ENCODE results near the gene GRM2. TPM values are rescaled to one million over a fixed set of nuclear protein-coding genes. Genes with fewer than 3 reads are reported as not detected.

The GRM2 gene
- total RNA-seq, 1 experiment from 2014 or later, result 3.7 TPM

- TF ChIP-seq E2F4 (CRISPR knock-in tag; IDR thresholded peaks at IDR 0.05; ENCODE audit: borderline replicate concordance, low read depth) (peak; percentile 83; the same call in 1 of the 2 replicates), OVOL2 (CRISPR knock-in tag; IDR thresholded peaks at IDR 0.05; ENCODE audit: borderline replicate concordance) (no peak), RORB (CRISPR knock-in tag; IDR thresholded peaks at IDR 0.05) (no peak), CBFB (CRISPR knock-in tag; IDR thresholded peaks at IDR 0.05; ENCODE audit: low read depth) (no peak), ERG (CRISPR knock-in tag; IDR thresholded peaks at IDR 0.05) (no peak)
These were observed at the start of gene GRM2 (continued) for GRCh38 chr3:51706788-51707731.

- Mint-ChIP-seq H3K9me3 (peaks cover 7% of the 10 kb centered on the region), H3K27ac (no peak overlapping the region), H3K4me3 (no peak overlapping the region), H3K36me3 (peaks cover 56% of the 10 kb centered on the region), H3K27me3 (ENCODE audit: low read depth) (no peaks in the 10 kb centered on the region), H3K4me1 (no peaks in the 10 kb centered on the region)
- POLR2A ChIA-PET, result no interaction called here
- ATAC-seq (no peak), DNase-seq (ENCODE audit: low spot score) (no peak)
- CTCF ChIA-PET, result interaction anchor here (1.2 kb wide), 1 partner anchor 12 kb away, joined by 5 read pairs; no protein-coding TSS in a partner anchor
- TF ChIP-seq NR3C1 (CRISPR knock-in tag; conservative IDR thresholded peaks at IDR 0.05; ENCODE audit: low read depth) (no peak), TP53 (CRISPR knock-in tag; IDR thresholded peaks at IDR 0.05) (no peak), AFF4 (CRISPR knock-in tag; IDR thresholded peaks at IDR 0.05; ENCODE audit: borderline replicate concordance) (no peak), E2F5 (CRISPR knock-in tag; IDR thresholded peaks at IDR 0.05) (no peak), ZBTB21 (CRISPR knock-in tag; IDR thresholded peaks at IDR 0.05; ENCODE audit: borderline replicate concordance) (no peak), USF1 (CRISPR knock-in tag; IDR thresholded peaks at IDR 0.05) (no peak), ZNF232 (CRISPR knock-in tag; IDR thresholded peaks at IDR 0.05) (no peak), CREM (CRISPR knock-in tag; IDR thresholded peaks at IDR 0.05) (no peak), RELA (CRISPR knock-in tag; IDR thresholded peaks at IDR 0.05; ENCODE audit: borderline replicate concordance) (no peak), NFATC4 (CRISPR knock-in tag; IDR thresholded peaks at IDR 0.05) (no peak), ZNF423 (CRISPR knock-in tag; IDR thresholded peaks at IDR 0.05) (no peak), CBFB (CRISPR knock-in tag; IDR thresholded peaks at IDR 0.05; ENCODE audit: low read depth) (no peak), OVOL2 (CRISPR knock-in tag; IDR thresholded peaks at IDR 0.05; ENCODE audit: borderline replicate concordance) (no peak), JUN (CRISPR knock-in tag; IDR thresholded peaks at IDR 0.05) (no peak)
These were observed 49.6 kb upstream of the GRM2 start for GRCh38 chr3:51657234-51657633.
